Activated CD8-positive, alpha-beta T cell treated with anti-CD3 and anti-CD28 coated beads, Interleukin-2, amount 10 ng/mL, durations not matched to agents 7 days and 5 days (primary cell): Measurements from ENCODE around the gene SLC25A21. TPM values are rescaled to one million over a fixed set of nuclear protein-coding genes. Genes with fewer than 3 reads are reported as not detected.
"Not testable (repeated sequence)": the region's sequence is repeated elsewhere in the genome, so short reads cannot be mapped to it uniquely, and the experiment has no call there.

Experiments
- ATAC-seq: fragments of 150-1000 bp; cut with Tn5 transposase; one replicate; pipeline ENCODE4 v1.10.0; 2021; ENCODE audit warnings: moderate library complexity
- CTCF ChIA-PET: fragments of 350-600 bp; sonication (Branson Sonifier 250); formaldehyde crosslinking; loops from one replicate; lab custom pipeline; 2021; ENCODE audit warnings: antibody characterized with exemption; lab: Charles Lee
- POLR2A ChIA-PET: fragments of 350-600 bp; sonication (Branson Sonifier 250); formaldehyde crosslinking; loops from one replicate; lab custom pipeline; 2021; ENCODE audit warnings: antibody characterized with exemption; lab: Charles Lee
- DNase-seq: peaks from one replicate; pipeline ENCODE4 v3.0.0-alpha.2; 2020
- H3K27ac Mint-ChIP-seq: one replicate; pipeline ENCODE4 v1.8.0; 2021; ENCODE audit warnings: mild to moderate bottlenecking, mixed read lengths
- H3K27me3 Mint-ChIP-seq: one replicate; pipeline ENCODE4 v1.8.0; 2021; ENCODE audit warnings: low read depth, mixed read lengths
- H3K36me3 Mint-ChIP-seq: one replicate; pipeline ENCODE4 v1.8.0; 2021; ENCODE audit warnings: low read depth, mixed read lengths
- H3K4me1 Mint-ChIP-seq: one replicate; pipeline ENCODE4 v1.8.0; 2021; ENCODE audit warnings: low read depth, mixed read lengths
- H3K4me3 Mint-ChIP-seq: one replicate; pipeline ENCODE4 v1.8.0; 2021; ENCODE audit warnings: mild to moderate bottlenecking, mixed read lengths
- H3K9me3 Mint-ChIP-seq: one replicate; pipeline ENCODE4 v1.8.0; 2022; ENCODE audit warnings: mixed read lengths; ENCODE audit not compliant: insufficient read depth
- total RNA-seq, 2 experiments: library from RNA; stranded (reverse); gene quantifications; one replicate each; pipeline ENCODE4 v1.2.3, GENCODE V29; 2021

Gene SLC25A21
- total RNA-seq, 2 experiments from 2014 or later, result not detected

GRCh38 chr14:36901861-36902260 lies 270.5 kb downstream of the SLC25A21 start:
- no peak for DNase-seq
- no peaks in the 10 kb centered on the region for H3K27me3 Mint-ChIP-seq
- CTCF ChIA-PET, result no interaction called here

GRCh38 chr14:36900846-36901245 lies 271.6 kb downstream of the SLC25A21 start:
- ATAC-seq (no peak), DNase-seq (no peak)
- Mint-ChIP-seq H3K27ac (no peak overlapping the region), H3K4me1 (no peaks in the 10 kb centered on the region), H3K27me3 (no peaks in the 10 kb centered on the region), H3K4me3 (no peak overlapping the region), H3K9me3 (no peaks in the 10 kb centered on the region), H3K36me3 (no peaks in the 10 kb centered on the region)
- POLR2A ChIA-PET, result no interaction called here
- CTCF ChIA-PET, result no interaction called here

More at GRCh38 chr14:36901861-36902260, 270.5 kb downstream of the SLC25A21 start:
- POLR2A ChIA-PET, result no interaction called here
- Mint-ChIP-seq H3K27ac (no peak overlapping the region), H3K36me3 (no peaks in the 10 kb centered on the region), H3K4me3 (no peak overlapping the region), H3K4me1 (no peaks in the 10 kb centered on the region), H3K9me3 (no peaks in the 10 kb centered on the region)
- ATAC-seq, result no peak

GRCh38 chr14:36896300-36896699 lies 276.1 kb downstream of the SLC25A21 start:
- H3K27me3 Mint-ChIP-seq, H3K9me3 Mint-ChIP-seq, DNase-seq, H3K36me3 Mint-ChIP-seq, H3K4me1 Mint-ChIP-seq, CTCF ChIA-PET, H3K27ac Mint-ChIP-seq, ATAC-seq, POLR2A ChIA-PET, H3K4me3 Mint-ChIP-seq: not testable (repeated sequence)

GRCh38 chr14:36884049-36884448 lies 288.4 kb downstream of the SLC25A21 start:
- no peak overlapping the region for H3K27ac Mint-ChIP-seq
- ChIA-PET CTCF (no interaction called here), POLR2A (no interaction called here)
- H3K27me3 Mint-ChIP-seq, result no peaks in the 10 kb centered on the region
- H3K9me3 Mint-ChIP-seq, result no peaks in the 10 kb centered on the region
- no peaks in the 10 kb centered on the region for H3K36me3 Mint-ChIP-seq
- no peak overlapping the region for H3K4me3 Mint-ChIP-seq
- no peak for ATAC-seq
- no peaks in the 10 kb centered on the region for H3K4me1 Mint-ChIP-seq
- DNase-seq, result no peak

- POLR2A ChIA-PET, result no interaction called here
- DNase-seq (no peak), ATAC-seq (no peak)
- H3K27me3 Mint-ChIP-seq, result no peaks in the 10 kb centered on the region
- no peaks in the 10 kb centered on the region for H3K9me3 Mint-ChIP-seq
- H3K36me3 Mint-ChIP-seq, result no peaks in the 10 kb centered on the region
- no peaks in the 10 kb centered on the region for H3K4me1 Mint-ChIP-seq
- H3K27ac Mint-ChIP-seq, result no peak overlapping the region
- CTCF ChIA-PET, result no interaction called here
- H3K4me3 Mint-ChIP-seq, result no peak overlapping the region
These were observed 292.1 kb downstream of the SLC25A21 start for GRCh38 chr14:36880276-36880675.

- ChIA-PET POLR2A (no interaction called here), CTCF (no interaction called here)
- no peak overlapping the region for H3K27ac Mint-ChIP-seq
- DNase-seq, result no peak
- no peak for ATAC-seq
- no peaks in the 10 kb centered on the region for H3K36me3 Mint-ChIP-seq
- H3K27me3 Mint-ChIP-seq, result no peaks in the 10 kb centered on the region
- no peaks in the 10 kb centered on the region for H3K4me1 Mint-ChIP-seq
- no peak overlapping the region for H3K4me3 Mint-ChIP-seq
- H3K9me3 Mint-ChIP-seq, result no peaks in the 10 kb centered on the region
These were observed 292.8 kb downstream of the SLC25A21 start for GRCh38 chr14:36879558-36879957.

- H3K27ac Mint-ChIP-seq, result no peak overlapping the region
- H3K4me3 Mint-ChIP-seq, result no peak overlapping the region
- CTCF ChIA-PET, result no interaction called here
- POLR2A ChIA-PET, result no interaction called here
- ATAC-seq (no peak), DNase-seq (no peak)
- H3K4me1 Mint-ChIP-seq, result no peaks in the 10 kb centered on the region
- no peaks in the 10 kb centered on the region for H3K36me3 Mint-ChIP-seq
- H3K9me3 Mint-ChIP-seq, result peaks cover 3% of the 10 kb centered on the region
- H3K27me3 Mint-ChIP-seq, result no peaks in the 10 kb centered on the region
These were observed 297.8 kb downstream of the SLC25A21 start for GRCh38 chr14:36874396-36875138.

GRCh38 chr14:36870776-36871175 lies 301.6 kb downstream of the SLC25A21 start:
- ATAC-seq, result no peak
- peaks cover 3% of the 10 kb centered on the region for H3K9me3 Mint-ChIP-seq

GRCh38 chr14:36869125-36869524 lies 303.3 kb downstream of the SLC25A21 start:
- Mint-ChIP-seq H3K27ac (no peak overlapping the region), H3K9me3 (peaks cover 3% of the 10 kb centered on the region), H3K4me3 (no peak overlapping the region), H3K27me3 (no peaks in the 10 kb centered on the region), H3K4me1 (no peaks in the 10 kb centered on the region), H3K36me3 (no peaks in the 10 kb centered on the region)
- ChIA-PET CTCF (no interaction called here), POLR2A (no interaction called here)
- DNase-seq (no peak), ATAC-seq (no peak)

More at GRCh38 chr14:36870776-36871175, 301.6 kb downstream of the SLC25A21 start:
- DNase-seq, result no peak
- Mint-ChIP-seq H3K27ac (no peak overlapping the region), H3K36me3 (no peaks in the 10 kb centered on the region), H3K4me3 (no peak overlapping the region), H3K27me3 (no peaks in the 10 kb centered on the region), H3K4me1 (no peaks in the 10 kb centered on the region)
- ChIA-PET CTCF (interaction anchor here (0.8 kb wide), 1 partner anchor 10 kb away, joined by 3 read pairs; no protein-coding TSS in a partner anchor), POLR2A (no interaction called here)

- Mint-ChIP-seq H3K36me3 (no peaks in the 10 kb centered on the region), H3K4me1 (no peaks in the 10 kb centered on the region), H3K27me3 (no peaks in the 10 kb centered on the region), H3K4me3 (no peak overlapping the region), H3K9me3 (no peaks in the 10 kb centered on the region), H3K27ac (no peak overlapping the region)
- ChIA-PET CTCF (no interaction called here), POLR2A (no interaction called here)
- DNase-seq (no peak), ATAC-seq (no peak)
These were observed 305.5 kb downstream of the SLC25A21 start for GRCh38 chr14:36866867-36867266.

- ChIA-PET POLR2A (no interaction called here), CTCF (no interaction called here)
- ATAC-seq, result no peak
- no peak overlapping the region for H3K4me3 Mint-ChIP-seq
- H3K27me3 Mint-ChIP-seq, result no peaks in the 10 kb centered on the region
- no peak overlapping the region for H3K27ac Mint-ChIP-seq
- H3K36me3 Mint-ChIP-seq, result no peaks in the 10 kb centered on the region
- H3K9me3 Mint-ChIP-seq, result no peaks in the 10 kb centered on the region
- DNase-seq, result no peak
- H3K4me1 Mint-ChIP-seq, result no peaks in the 10 kb centered on the region
These were observed 309.1 kb downstream of the SLC25A21 start for GRCh38 chr14:36863271-36863670.

GRCh38 chr14:36862237-36862636 lies 310.2 kb downstream of the SLC25A21 start:
- ATAC-seq, POLR2A ChIA-PET, H3K4me3 Mint-ChIP-seq, H3K36me3 Mint-ChIP-seq, CTCF ChIA-PET, H3K27ac Mint-ChIP-seq, H3K27me3 Mint-ChIP-seq, H3K9me3 Mint-ChIP-seq, DNase-seq, H3K4me1 Mint-ChIP-seq: not testable (repeated sequence)
